Inflammatory macrophage treated with lipopolysaccharide for 4 hours (primary cell): Measurements from ENCODE around the gene VPS13C.

Experiments
- DNase-seq: peaks from one replicate; pipeline ENCODE4 v3.0.0-alpha.2; 2020

VPS13C gene

DNA sequence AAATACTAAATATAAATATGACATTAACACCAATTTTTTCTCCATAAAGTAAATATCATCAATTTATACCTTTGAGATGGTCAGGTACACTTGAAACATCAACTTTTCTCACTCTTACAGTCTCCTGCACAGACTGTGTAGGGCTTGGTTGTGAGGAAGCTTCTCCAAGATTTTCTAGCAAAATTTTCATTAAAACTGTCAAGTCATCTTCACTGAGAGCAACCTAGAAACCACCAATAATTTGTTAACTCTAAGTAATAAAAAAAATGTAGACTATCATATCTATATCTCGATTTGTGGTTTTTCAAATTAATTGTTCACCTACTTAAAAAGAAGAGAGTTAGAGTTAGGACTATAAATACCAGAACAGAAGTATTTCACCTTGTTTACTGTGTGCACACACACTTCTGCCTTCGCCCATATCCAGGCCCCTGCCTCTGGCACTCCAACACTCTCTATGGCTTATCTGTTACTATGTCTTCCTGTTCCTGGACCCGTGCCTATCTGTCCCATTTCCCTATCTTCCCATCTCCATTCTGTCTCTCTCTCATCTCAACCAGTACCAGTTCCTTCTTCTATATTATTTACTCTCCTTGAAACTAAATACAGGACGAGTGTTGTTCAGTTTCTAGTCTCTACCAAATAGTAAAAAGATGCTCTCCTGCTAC lies 123.6 kb downstream of the VPS13C start:
- DNase-seq: no peak

GRCh38 chr15:61935493-61935892 lies 124.8 kb downstream of the VPS13C start:
- DNase-seq: no peak

DNA sequence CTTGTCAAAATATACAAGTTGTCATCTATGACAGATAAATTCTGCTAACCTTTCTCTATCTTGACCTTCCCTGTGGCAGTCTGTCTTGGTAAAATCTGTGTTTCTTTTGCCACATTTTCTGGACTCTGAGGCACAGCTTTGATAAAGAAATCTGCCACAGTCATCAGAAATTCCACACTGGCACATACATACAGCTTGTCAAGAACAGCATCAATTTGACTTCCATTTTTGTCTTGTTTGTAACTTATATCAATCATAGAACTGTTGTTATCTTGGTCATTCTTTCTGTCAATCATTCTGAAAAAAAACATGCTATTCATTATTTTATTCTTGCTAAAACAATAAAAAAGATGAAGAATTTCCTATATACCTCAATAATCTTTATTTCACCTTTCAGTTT lies 130.8 kb downstream of the VPS13C start:
- DNase-seq: no peak

GRCh38 chr15:61923173-61923572 lies 137.1 kb downstream of the VPS13C start:
- DNase-seq: peak; percentile 1

DNA sequence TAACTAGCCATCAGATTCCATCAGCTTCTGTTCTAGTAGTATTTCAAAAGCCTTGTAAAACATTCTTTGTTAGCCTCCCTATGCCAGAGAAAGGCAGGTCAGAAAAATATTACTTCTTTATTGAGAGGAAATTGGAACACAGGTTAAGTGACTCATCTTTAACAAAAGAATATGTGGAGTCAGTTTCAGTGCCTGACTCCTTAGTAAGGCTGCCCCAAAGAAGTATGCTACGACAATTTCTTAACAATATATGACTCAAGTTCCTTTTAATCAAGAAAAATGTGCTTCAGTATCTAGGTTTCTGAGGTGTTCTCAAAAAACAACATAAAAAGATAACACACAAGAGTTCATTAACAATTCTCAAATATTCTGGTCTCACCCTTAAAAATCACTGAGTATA lies 139.2 kb downstream of the VPS13C start:
- DNase-seq: no peak

DNA sequence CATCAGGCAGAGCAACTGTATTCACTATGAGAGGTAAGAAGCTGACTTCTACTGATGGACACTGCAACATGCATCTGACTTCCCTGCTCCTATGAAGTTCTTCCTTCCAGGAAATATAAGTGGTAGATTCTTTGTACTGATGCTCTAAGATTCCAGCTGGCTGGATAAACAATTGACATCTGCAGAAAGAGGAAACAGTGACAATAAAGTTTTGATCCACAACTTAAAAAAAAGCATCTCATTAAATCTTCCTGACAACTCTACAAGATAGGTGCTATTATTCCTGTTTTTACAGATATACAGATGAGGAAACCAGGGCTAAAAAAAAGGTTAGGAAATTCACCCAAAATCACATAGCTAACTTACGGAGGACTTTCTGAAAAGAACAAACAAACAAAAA lies 142.8 kb downstream of the VPS13C start:
- no peak for DNase-seq

DNA sequence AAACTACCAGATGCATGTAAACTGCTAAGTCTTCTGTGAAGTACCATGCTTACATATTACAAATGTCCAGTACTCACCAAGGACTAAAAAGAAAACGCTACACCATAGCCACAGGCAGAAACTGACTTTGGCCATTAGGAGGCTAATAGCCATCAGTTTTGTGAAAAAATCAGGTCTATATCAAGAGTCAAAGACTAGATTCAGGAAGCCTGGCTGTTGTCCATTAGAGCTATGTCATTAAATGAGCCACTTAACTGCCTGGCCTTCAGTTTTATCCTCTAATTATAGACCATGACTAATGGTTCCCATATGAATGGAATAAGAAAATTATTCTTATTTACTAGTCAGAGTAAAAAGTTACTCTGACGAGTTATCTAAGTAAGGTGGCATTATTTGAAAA lies 144.1 kb downstream of the VPS13C start:
- no peak for DNase-seq

DNA sequence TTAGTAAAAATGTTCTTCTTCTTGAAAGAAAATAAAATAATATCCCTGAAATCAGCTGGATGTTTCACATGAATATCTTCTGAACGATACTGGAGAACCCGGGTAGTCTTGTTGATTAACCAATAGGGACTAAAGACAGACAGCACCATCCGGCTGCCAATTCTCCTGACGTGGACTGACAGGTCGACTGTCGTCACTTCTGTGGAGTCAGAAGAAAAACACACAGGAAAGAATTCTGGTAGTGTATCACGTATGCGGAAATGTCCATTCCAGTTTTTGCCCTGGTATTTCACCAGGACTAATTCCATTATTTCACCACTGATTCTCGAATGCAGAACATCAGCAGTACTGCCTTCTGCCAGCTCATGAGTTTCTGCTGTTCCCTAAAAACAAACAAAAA lies 144.6 kb downstream of the VPS13C start:
- DNase-seq: no peak

- no peak for DNase-seq
These were observed 149.3 kb downstream of the VPS13C start for GRCh38 chr15:61910839-61911369.

GRCh38 chr15:61908241-61908640 lies 152.0 kb downstream of the VPS13C start:
- no peak for DNase-seq

GRCh38 chr15:61907753-61908086 lies 152.5 kb downstream of the VPS13C start:
- DNase-seq: no peak

- no peak for DNase-seq
These were observed 153.1 kb downstream of the VPS13C start for GRCh38 chr15:61906961-61907752.

GRCh38 chr15:61893146-61893545 lies 167.1 kb downstream of the VPS13C start:
- DNase-seq: no peak

- DNase-seq: no peak
These were observed 168.1 kb downstream of the VPS13C start for GRCh38 chr15:61892140-61892539.

DNA sequence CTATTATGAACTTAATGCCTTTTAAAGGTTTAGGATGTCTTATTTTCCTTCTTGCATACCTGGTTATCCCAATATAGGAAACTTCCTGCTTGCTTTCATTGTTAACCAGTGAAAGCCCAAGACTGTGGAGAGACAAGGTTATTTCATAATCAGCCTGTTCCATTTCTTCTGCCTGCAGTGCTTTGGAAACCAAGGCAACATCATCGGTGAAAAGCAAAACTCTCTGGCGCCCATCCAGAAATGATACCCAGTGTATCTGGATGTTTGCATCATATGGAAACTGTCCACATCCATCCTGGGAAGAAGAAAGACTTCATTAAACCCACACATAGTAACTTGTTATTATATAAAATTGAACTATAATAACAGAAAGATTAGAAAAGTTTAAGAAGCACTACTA lies 170.1 kb downstream of the VPS13C start:
- no peak for DNase-seq

DNA sequence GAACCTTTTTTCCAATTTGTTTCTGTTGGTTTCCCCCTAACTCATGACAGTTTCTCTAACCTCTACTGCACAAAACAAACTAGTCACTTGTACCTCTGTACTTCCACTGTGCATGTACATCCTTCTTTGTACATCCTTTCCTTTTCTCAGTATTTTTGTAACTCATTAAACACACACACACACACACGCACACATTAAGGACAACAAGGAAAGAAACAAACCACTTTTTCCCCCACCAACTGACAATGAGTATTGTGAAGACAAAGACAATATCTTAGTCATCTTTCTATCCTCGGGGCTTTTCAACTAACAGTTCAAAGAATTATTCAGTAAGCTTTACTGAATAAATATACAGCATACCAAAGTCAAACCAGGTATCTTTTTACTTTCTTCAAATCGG lies 170.5 kb downstream of the VPS13C start:
- no peak for DNase-seq

- DNase-seq: no peak
These were observed 172.0 kb downstream of the VPS13C start for GRCh38 chr15:61888074-61888780.

GRCh38 chr15:61880084-61880483 lies 180.2 kb downstream of the VPS13C start:
- no peak for DNase-seq

GRCh38 chr15:61879219-61879618 lies 181.0 kb downstream of the VPS13C start:
- DNase-seq: no peak

DNA sequence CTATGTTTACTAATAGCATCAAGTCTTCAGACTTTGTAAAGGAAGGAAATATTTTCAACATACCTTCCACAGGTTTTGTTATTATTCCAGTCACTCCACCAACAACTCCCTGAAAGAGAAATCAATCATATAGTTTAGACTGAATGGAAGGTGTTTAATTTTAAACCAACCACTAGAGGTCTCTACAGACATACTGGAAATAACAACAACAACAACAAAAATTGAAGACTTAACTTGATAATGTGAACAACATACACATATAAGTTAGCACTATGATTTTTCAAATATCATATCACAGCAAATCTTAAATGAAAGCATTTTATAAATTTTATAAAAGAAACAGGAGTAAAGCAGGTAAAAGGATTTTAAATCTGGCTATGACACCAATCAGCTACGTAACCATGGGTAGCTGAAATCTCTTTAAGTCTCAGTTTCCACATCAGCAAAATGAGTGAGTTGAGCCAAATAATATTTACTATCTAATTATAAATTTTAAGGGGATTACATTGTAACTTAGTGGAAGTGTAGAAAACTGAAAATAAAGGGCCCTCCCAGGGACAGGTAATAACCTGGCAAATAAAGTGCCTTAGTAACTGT lies 188.2 kb downstream of the VPS13C start:
- peak; percentile 23 for DNase-seq

- DNase-seq: no peak
These were observed 190.6 kb downstream of the VPS13C start for GRCh38 chr15:61869656-61870055.

GRCh38 chr15:61861962-61862361 lies 198.3 kb downstream of the VPS13C start:
- no peak for DNase-seq

DNA sequence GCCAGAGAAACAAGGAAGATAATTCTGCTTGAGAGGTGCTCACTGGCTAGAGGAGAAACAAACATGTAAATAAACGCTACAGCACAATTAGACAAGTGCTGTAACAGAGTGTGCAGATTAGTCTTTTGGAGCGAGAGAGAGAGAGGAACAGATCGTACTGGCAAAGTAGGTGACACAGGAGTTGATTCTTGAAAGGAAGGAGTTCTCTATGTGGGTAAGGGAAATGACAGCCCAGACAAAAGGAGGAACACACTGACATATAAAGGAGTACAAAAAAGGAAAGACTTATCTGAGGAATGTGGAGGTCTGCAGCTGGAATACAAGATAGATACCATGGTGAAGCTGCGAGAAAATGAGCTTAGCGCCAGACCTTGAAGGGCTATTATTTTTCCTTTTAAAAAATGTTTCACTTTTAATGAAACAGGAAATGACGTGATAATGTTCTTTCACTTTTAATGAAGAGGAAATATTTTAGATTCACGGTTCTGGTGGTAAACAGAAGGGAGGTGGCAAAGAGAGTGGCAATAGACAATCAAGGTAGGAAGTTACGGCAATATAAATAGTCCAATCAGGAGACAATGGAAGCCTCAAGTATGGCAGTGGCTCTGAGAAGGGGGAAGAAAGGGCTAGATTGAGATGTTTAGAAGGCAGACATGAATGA lies 202.9 kb downstream of the VPS13C start:
- DNase-seq: peak; percentile 8
